NOMO-1 (cell line): ENCODE results near the gene CFP.
"Not testable (repeated sequence)": the region's sequence is repeated elsewhere in the genome, so short reads cannot be mapped to it uniquely, and the experiment has no call there.

Experiments
- DNase-seq, 2 experiments: peaks; one replicate each; lab custom pipeline; 2025; ENCODE audit not compliant: unreplicated experiment in 2 of 2; lab: John Stamatoyannopoulos, UW

CFP gene

DNA sequence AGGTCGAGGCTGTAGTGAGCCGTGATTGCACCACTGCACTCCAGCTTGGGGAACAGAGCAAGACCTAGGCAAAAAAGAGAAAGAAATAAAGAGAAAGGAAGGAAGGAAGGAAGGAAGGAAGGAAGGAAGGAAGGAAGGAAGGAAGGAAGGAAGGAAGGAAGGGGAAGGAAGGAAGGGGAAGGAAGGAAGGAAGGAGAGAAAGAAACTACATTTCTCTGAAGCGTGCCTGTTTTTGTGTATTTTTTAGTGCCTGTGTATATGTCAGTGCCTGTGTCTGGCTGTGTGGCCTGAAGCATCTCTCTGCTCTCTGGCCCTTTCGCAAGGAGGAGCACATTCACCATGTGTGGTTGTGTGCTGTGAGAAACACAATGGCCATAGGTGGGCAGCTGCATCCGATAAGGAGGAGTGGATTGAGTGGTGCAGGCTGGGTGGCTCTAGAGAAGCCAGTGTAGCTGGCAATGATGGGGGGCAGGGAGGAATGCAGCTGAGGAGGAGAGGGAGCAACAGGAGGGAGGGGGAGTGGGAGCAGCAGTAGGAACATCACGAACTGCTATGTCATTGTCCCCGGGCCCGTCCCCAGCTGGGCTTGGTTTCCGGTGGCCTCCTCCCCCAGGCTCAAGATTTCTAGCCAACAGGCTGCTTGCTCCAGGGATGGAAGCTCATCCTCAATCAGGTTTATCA lies 21.5 kb downstream of the CFP start:
- no peak for DNase-seq

GRCh38 chrX:47607091-47607490 lies 22.6 kb downstream of the CFP start:
- DNase-seq = no peak

- DNase-seq = no peak
Measured at GRCh38 chrX:47605024-47605423, 24.7 kb downstream of the CFP start.

DNA sequence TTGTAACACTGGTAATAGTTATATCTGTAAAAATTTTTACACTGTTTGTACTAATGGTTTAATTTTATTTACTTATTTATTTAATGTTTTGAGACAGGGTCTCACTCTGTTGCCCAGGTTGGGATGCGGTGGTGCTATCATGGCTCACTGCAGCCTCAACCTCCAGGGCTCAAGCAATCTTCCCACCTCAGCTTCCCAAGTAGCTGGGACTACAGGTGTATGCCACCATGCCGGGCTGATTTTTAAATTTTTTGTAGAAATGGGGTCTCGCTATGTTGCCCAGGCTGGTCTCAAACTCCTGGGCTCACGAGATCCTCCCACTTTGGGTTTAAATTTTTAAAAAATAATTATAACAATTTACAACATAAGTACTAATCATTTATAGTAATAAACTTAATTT lies 26.6 kb downstream of the CFP start:
- DNase-seq = not testable (repeated sequence)

- no peak for DNase-seq
Measured at GRCh38 chrX:47597222-47597621, 32.5 kb downstream of the CFP start.

DNA sequence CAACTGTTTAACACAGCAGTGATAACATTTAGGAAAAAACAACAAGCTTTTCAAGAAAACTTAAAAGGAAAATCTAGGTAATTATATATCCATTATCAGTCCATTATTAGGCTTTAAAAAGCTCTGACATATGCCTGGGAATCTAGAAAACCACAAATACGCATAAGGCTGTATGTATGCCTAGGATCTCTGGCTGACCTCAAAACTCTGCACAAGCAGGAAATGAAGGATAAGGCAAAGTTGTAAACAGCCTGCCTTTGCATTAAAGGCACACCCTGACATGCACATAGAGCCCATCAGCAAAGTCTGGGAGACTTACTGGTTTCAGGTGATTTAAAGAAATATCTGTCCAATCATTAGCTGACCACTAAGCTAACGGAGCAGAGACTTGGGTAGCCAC lies 33.5 kb downstream of the CFP start:
- no peak for DNase-seq

DNA sequence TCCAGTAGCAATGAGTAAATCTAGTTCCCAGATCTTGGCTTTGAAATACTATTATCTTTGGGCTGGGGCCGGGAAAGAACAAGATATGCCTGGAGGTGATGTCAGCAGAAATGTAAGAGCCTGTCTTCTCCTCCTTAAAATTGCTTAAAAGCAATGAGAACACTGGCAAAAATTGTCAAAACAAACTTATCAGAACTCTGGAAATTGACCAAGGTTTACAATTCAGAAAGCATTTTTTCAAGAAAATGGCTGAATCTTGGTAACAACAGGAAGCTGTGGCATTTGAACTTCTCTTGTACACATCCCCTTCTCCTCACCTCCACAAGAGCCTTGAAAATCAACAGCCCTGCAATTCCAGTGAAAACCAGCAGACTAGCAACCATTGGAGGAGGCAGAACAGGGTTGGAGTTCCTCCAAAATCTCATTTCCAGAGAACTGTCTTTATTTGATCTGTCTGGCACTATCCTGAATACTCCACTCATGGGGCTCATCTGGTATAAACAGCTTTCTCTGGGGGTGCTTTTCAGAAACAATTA lies 33.9 kb downstream of the CFP start:
- DNase-seq = no peak

DNA sequence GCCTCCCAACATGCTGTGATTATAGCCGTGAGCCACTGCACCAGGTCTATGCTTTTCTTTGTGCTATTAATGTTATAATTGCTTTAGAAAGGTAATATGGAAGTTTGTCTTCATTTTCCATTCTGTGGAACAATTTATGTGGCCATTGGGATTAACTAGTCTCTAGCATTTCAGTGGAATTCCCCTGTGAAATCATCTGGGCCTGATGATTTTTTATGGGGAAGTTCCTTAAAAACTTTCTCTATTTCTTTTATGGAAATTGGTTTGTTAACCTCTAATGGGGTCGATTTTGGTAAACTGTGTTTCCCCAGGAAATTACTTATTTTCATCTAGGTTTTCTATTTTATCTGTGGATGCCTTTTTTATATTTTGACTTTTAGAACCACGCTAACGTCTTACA lies 36.2 kb downstream of the CFP start:
- DNase-seq = no peak

DNA sequence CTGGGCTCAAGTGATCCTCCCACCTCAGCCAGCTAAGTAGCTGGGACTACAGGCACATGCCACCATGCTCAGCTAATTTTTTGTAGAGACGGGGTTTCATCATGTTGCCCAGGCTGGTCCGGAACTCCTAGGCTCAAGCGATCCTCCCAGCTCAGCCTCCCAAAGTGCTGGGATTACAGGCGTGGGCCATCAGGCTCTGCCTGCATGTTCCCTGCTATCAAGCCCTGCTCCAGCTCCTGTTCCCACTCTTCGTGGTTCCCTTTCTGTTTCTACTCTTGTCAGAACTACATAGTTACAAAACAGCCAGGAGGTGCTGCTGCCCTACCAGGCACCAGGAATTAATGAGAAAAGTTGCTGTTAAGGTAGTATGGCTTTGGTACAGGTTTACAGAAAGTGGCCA lies 38.7 kb downstream of the CFP start:
- no peak for DNase-seq

GRCh38 chrX:47587906-47588735 lies 41.6 kb downstream of the CFP start:
- no peak for DNase-seq

- no peak for DNase-seq
Measured at GRCh38 chrX:47587091-47587891, 42.4 kb downstream of the CFP start.

DNA sequence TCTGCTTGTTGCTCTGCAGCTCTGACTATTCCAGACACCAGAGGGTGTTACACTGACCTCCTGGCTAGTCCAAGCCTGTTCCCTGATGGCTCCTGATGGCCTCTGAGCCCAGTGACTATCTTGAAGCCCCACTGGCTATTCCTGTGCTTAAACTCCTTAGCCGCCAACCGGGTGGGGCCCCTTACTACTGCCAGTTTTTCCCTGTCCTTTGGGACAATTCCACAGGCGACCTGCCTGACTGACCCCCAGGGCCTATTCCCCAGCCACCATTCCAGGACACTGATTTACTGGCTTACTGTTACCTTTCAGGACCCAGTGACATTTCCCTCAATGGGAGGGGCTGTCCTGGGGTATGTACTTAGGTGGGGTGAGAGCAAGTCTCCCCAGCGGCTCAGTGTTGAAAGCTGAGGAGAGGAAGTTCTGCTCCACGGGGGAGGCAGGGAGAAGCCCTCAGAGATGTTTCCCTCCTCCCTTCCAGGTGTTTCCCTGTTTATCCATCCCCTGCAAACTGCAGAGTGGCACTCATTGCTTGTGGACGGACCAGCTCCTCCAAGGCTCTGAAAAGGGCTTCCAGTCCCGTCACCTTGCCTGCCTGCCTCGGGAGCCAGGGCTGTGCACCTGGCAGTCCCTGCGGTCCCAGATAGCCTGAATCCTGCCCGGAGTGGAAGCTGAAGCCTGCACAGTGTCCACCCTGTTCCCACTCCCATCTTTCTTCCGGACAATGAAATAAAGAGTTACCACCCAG lies 43.5 kb downstream of the CFP start:
- no peak for DNase-seq

DNA sequence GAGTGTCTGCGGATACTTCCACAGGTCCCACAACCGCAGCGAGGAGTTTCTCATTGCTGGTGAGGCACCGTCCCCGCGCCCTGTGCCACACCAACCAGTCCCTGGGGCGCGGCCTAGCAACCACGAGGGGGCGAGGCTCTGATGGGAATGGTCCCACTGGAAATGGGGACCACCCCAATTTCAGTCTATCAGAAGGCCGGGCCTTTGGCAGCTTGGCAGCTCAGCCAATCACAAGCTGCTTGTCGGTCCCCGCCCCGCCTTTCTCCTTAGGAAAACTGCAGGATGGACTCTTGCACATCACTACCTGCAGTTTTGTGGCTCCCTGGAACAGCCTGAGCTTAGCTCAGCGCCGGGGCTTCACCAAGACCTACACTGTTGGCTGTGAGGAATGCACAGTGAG lies 44.5 kb downstream of the CFP start:
- no peak for DNase-seq

GRCh38 chrX:47584714-47585113 lies 45.0 kb downstream of the CFP start:
- DNase-seq = no peak

DNA sequence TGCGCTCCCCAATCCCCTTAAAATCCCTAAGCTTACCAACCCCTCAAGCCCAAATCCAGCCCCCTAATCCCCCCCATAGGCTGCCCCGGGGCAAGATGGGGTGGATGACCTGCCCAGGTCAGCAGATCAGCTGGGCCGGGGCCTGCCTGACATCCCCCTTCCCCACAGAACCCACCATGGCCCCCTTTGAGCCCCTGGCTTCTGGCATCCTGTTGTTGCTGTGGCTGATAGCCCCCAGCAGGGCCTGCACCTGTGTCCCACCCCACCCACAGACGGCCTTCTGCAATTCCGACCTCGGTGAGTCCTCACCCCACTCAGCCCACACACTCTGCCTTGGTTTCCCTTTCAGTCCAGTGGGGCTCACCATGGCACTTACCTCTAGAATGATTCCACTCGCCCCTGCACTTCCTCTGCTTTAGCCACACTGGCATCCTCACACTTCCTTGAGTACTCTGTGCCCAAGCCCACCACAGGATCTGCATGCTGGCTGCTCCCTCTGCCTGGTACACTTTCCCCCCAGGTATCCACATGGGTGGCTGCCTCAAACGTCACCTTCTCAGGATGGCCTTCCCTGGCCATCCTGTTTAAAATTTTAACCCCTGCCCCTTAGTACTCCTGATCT lies 46.4 kb downstream of the CFP start:
- no peak for DNase-seq

DNA sequence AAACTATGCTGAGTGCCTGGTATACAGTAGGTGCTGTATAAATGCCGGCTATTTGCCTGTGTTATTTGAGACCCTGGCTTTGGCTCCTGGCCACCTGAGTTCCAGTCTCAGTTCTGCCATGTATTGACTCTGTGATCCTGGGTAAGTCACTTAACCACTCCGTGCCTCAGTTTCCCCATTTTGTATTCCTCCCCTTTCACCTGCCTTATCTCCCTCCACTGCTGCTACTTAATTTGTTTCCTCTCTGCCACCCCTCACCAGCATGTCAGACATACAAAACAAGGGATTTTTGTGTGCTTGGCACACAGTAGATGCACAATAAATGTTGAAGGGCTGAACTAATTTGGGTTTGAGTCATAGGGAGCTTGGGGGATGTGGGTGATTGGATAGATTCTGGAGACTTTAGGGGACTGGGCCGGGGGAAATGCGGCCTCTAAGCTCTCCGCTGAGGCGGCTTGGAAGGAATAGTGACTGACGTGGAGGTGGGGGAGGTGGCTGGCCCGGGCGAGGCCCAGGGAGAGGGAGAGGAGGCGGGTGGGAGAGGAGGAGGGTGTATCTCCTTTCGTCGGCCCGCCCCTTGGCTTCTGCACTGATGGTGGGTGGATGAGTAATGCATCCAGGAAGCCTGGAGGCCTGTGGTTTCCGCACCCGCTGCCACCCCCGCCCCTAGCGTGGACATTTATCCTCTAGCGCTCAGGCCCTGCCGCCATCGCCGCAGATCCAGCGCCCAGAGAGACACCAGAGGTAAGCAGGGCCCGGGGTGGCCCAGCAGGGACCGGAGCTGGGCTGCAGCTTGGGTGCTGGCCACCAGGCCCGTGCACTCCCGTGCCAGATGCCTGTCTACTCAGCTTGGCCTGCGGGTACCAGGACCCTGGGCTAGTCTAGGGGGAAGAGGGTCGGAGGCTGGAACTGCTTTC lies 47.7 kb downstream of the CFP start, which contains the start of gene TIMP1:
Gene TIMP1, plus strand, starts transcription at position 706 of the 917 bp plus-strand sequence. CDS start 980 bp downstream, outside the sequence.
- peak; percentile 81 to 82 for DNase-seq

- DNase-seq = peak in 1 of 2 experiments; percentile 14
Measured at GRCh38 chrX:47579537-47579936, 50.2 kb downstream of the CFP start.

DNA sequence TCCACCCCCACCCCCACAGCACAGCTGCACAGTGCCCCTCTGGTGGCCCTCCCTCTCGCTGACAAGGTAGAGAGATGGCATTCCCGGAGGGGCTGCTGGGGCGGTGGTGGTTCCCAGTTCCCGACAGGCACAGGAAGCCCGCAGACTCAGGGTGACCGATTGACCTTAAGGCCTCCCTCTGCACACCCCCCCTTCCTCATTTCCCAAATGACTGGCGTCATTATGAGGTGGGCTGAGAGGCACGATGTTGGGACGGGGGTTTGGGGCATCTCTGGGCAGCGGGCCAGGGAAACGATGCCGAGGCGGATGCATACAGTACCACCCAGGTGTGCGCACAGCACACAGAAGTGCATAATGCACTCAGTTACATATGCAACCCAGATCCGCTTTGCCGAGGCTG lies 51.0 kb downstream of the CFP start:
- DNase-seq = no peak

- DNase-seq = no peak
Measured at GRCh38 chrX:47577901-47578300, 51.8 kb downstream of the CFP start.
